ENCODE results near the gene LCE6A.

Gene LCE6A, protein sequence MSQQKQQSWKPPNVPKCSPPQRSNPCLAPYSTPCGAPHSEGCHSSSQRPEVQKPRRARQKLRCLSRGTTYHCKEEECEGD

DNA sequence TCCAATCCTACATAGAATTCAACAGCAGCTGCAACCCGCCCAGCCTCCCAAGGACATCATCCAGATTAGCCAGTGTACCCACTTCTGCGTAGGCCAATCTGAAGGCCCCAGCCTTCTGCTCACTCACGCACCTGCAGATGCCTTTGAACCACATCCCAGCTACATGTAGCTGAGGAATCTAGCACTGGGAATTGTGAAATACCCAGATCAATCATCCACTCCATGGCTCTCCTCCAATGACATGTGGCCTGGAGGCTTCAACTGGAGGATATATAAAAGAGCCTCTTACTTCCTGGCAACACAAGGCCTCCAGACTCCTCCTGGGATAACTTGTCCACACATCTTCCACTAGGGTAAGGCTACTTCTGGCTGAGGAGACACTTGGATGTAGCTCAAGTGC, at the start of gene LCE6A:
Gene LCE6A, plus strand, starts transcription at position 301 of the 400 bp plus-strand sequence. CDS start 665 bp downstream, outside the sequence.
- H4K20me1 ChIP-seq (ENCODE audit: insufficient read depth, low read length, poor library complexity, severe bottlenecking), result no peaks in the 10 kb centered on the region
- H3F3A ChIP-seq (ENCODE audit: low read depth), result no peaks in the 10 kb centered on the region

DNA sequence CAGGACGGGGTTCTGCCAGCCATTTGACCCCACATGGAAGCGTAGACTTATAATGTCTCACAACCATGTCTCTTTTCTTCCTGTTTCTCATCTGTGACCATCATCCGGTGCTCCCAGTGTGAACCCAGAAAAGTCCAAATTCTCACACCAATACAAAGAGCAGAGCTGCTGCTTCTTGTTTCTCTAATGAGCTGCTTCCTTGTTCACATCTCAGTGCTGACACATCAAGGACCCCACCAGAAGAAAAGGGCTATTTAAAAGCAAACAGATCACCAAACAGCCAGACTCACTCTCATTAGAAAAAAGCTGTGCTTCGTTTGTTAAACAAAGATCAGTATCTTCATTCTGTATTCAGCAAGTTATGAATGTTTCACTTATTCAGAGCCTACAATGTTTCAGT, 47.0 kb upstream of the LCE6A start:
- H3K9me2 ChIP-seq (replicated peaks; ENCODE audit: low read depth, low read length), result no peaks in the 10 kb centered on the region
- no peaks in the 10 kb centered on the region for H3K36me3 ChIP-seq (ENCODE audit: insufficient read depth, low read length)
- no peak overlapping the region for H3K4me2 ChIP-seq (ENCODE audit: low read depth, low read length, poor library complexity, severe bottlenecking)
- no peaks in the 10 kb centered on the region for H3F3A ChIP-seq (ENCODE audit: low read depth)
- H2AFZ ChIP-seq (ENCODE audit: low read length), result no peak overlapping the region
- no peaks in the 10 kb centered on the region for H3K79me2 ChIP-seq (ENCODE audit: insufficient read depth, low read length)
- H4K20me1 ChIP-seq (ENCODE audit: insufficient read depth, low read length, poor library complexity, severe bottlenecking), result no peaks in the 10 kb centered on the region
- H3K9me3 ChIP-seq (ENCODE audit: insufficient read depth, low read depth, low read length), result no peaks in the 10 kb centered on the region
- no peaks in the 10 kb centered on the region for H3K4me1 ChIP-seq (ENCODE audit: insufficient read depth, low read length, poor library complexity, severe bottlenecking)
- TF ChIP-seq EZH2phosphoT487 (IDR thresholded peaks at IDR 0.05; ENCODE audit: borderline replicate concordance), result no peak
- TF ChIP-seq, protein P1, sequence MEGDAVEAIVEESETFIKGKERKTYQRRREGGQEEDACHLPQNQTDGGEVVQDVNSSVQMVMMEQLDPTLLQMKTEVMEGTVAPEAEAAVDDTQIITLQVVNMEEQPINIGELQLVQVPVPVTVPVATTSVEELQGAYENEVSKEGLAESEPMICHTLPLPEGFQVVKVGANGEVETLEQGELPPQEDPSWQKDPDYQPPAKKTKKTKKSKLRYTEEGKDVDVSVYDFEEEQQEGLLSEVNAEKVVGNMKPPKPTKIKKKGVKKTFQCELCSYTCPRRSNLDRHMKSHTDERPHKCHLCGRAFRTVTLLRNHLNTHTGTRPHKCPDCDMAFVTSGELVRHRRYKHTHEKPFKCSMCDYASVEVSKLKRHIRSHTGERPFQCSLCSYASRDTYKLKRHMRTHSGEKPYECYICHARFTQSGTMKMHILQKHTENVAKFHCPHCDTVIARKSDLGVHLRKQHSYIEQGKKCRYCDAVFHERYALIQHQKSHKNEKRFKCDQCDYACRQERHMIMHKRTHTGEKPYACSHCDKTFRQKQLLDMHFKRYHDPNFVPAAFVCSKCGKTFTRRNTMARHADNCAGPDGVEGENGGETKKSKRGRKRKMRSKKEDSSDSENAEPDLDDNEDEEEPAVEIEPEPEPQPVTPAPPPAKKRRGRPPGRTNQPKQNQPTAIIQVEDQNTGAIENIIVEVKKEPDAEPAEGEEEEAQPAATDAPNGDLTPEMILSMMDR (conservative IDR thresholded peaks at IDR 0.05; ENCODE audit: low read length), result no peak
- no peaks in the 10 kb centered on the region for H3K27me3 ChIP-seq (ENCODE audit: insufficient read depth, low read length, poor library complexity, severe bottlenecking)
- no peak overlapping the region for H3K4me3 ChIP-seq (ENCODE audit: low read length, poor library complexity, severe bottlenecking)
- H3K9ac ChIP-seq (ENCODE audit: low read depth, low read length, poor library complexity, severe bottlenecking), result no peak overlapping the region

More for the DNA sequence above, at the start of gene LCE6A:
- Histone ChIP-seq H3K9me3 (ENCODE audit: insufficient read depth, low read depth, low read length) (no peaks in the 10 kb centered on the region), H3K9ac (ENCODE audit: low read depth, low read length, poor library complexity, severe bottlenecking) (no peak within 1 kb of the TSS), H3K36me3 (ENCODE audit: insufficient read depth, low read length) (no peaks in the 10 kb centered on the region), H3K79me2 (ENCODE audit: insufficient read depth, low read length) (no peaks in the 10 kb centered on the region), H2AFZ (ENCODE audit: low read length) (no peak within 1 kb of the TSS), H3K4me1 (ENCODE audit: insufficient read depth, low read length, poor library complexity, severe bottlenecking) (no peaks in the 10 kb centered on the region), H3K27me3 (ENCODE audit: insufficient read depth, low read length, poor library complexity, severe bottlenecking) (no peaks in the 10 kb centered on the region), H3K9me2 (replicated peaks; ENCODE audit: low read depth, low read length) (no peaks in the 10 kb centered on the region), H3K4me3 (ENCODE audit: low read length, poor library complexity, severe bottlenecking) (no peak within 1 kb of the TSS), H3K4me2 (ENCODE audit: low read depth, low read length, poor library complexity, severe bottlenecking) (no peak within 1 kb of the TSS)
- TF ChIP-seq, protein P1 (conservative IDR thresholded peaks at IDR 0.05; ENCODE audit: low read length), result no peak
- no peak for TF ChIP-seq EZH2phosphoT487 (IDR thresholded peaks at IDR 0.05; ENCODE audit: borderline replicate concordance)

DNA sequence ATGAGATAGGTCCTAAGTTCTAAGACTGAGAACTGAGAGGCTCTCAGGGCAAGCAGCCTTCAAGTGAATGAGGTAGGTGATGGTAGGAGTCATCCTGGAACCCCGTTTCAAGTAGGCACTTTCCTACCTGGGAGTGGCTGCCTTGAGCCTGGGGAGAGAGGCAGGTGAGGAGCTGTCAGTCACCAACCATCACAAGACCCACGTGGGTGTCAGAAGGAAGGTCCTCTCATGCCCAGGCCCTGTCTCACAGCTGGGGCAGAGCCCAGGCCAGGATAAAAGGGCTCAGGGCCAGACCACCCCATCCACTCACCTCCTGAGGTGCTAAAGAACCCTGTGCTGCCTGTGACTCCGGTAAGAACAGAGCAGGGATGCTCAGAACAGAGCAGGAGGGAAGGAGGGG, 46.2 kb upstream of the LCE6A start, which contains the start of gene LCE1D:
Gene LCE1D, plus strand, starts transcription at position 301 of the 400 bp plus-strand sequence. CDS start 1,074 bp downstream, outside the sequence.
- no peaks in the 10 kb centered on the region for H3K9me3 ChIP-seq (ENCODE audit: insufficient read depth, low read depth, low read length)
- no peak within 1 kb of the TSS for H3K4me2 ChIP-seq (ENCODE audit: low read depth, low read length, poor library complexity, severe bottlenecking)
- H3F3A ChIP-seq (ENCODE audit: low read depth), result no peaks in the 10 kb centered on the region
- H3K9ac ChIP-seq (ENCODE audit: low read depth, low read length, poor library complexity, severe bottlenecking), result no peak within 1 kb of the TSS
- no peak within 1 kb of the TSS for H3K4me3 ChIP-seq (ENCODE audit: low read length, poor library complexity, severe bottlenecking)
- H3K4me1 ChIP-seq (ENCODE audit: insufficient read depth, low read length, poor library complexity, severe bottlenecking), result no peaks in the 10 kb centered on the region
- no peak for TF ChIP-seq EZH2phosphoT487 (IDR thresholded peaks at IDR 0.05; ENCODE audit: borderline replicate concordance)
- TF ChIP-seq, protein P1 (conservative IDR thresholded peaks at IDR 0.05; ENCODE audit: low read length), result no peak
- no peaks in the 10 kb centered on the region for H3K27me3 ChIP-seq (ENCODE audit: insufficient read depth, low read length, poor library complexity, severe bottlenecking)
- no peak within 1 kb of the TSS for H2AFZ ChIP-seq (ENCODE audit: low read length)
- H3K36me3 ChIP-seq (ENCODE audit: insufficient read depth, low read length), result no peaks in the 10 kb centered on the region
- H3K9me2 ChIP-seq (replicated peaks; ENCODE audit: low read depth, low read length), result no peaks in the 10 kb centered on the region
- no peaks in the 10 kb centered on the region for H4K20me1 ChIP-seq (ENCODE audit: insufficient read depth, low read length, poor library complexity, severe bottlenecking)
- no peaks in the 10 kb centered on the region for H3K79me2 ChIP-seq (ENCODE audit: insufficient read depth, low read length)

Measured in Loucy (cell line).